ENCODE data around the gene LAMB3. TPM values are rescaled to one million over a fixed set of nuclear protein-coding genes. Genes with fewer than 3 reads are reported as not detected.

LAMB3 gene
- total and polyA plus RNA-seq, 10 of the 15 experiments (the other 5 are each of a cell fraction or from before 2014, with no cell fraction given): 0.04 to 1.8 (median 0.10) TPM; not detected in 1

GRCh38 chr1:209641832-209642172, 10.4 kb downstream of the LAMB3 start:
- Histone ChIP-seq H3K27me3 (replicated peaks in 1 of 2; ENCODE audit: control insufficient read depth in 2 of 2, insufficient read depth in 2 of 2, low read length in 1 of 2) (no peaks in the 10 kb centered on the region; a peak in 2 of 4 replicates), H2AFZ (ENCODE audit: control insufficient read depth, low read depth, low read length) (no peak overlapping the region), H3K9ac (ENCODE audit: control insufficient read depth, insufficient read depth, low read length) (no peak overlapping the region), H3K79me2 (ENCODE audit: control insufficient read depth, insufficient read depth, low read length) (no peaks in the 10 kb centered on the region), H3K36me3 (ENCODE audit: control insufficient read depth in 2 of 2, insufficient read depth in 2 of 2, low read length in 1 of 2) (no peaks in the 10 kb centered on the region), H3K9me3 (replicated peaks; ENCODE audit: control insufficient read depth, insufficient read depth, low read length) (no peaks in the 10 kb centered on the region), H3K4me2 (ENCODE audit: control insufficient read depth, insufficient read depth) (no peak overlapping the region), H3K27ac (ENCODE audit: control insufficient read depth, insufficient read depth) (no peak overlapping the region), H4K20me1 (ENCODE audit: control insufficient read depth, insufficient read depth) (no peaks in the 10 kb centered on the region), H3K4me1 (ENCODE audit: control insufficient read depth, insufficient read depth, low read length) (no peaks in the 10 kb centered on the region), H3K4me3 (no peak overlapping the region)
- in situ Hi-C loops (cut with MboI): no loop called here
- TF ChIP-seq CBX3 (IDR thresholded peaks at IDR 0.05; ENCODE audit: borderline replicate concordance, low read depth) (no peak), ATF2 (IDR thresholded peaks at IDR 0.05; ENCODE audit: low read length) (no peak), EP300 (IDR thresholded peaks at IDR 0.05; ENCODE audit: borderline replicate concordance in 1 of 2, control insufficient read depth in 1 of 2, low read depth in 2 of 2, low read length in 2 of 2) (no peak), CEBPB (IDR thresholded peaks at IDR 0.05; ENCODE audit: borderline replicate concordance in 1 of 2, low read depth in 2 of 2, low read length in 2 of 2) (no peak), RFX5 (IDR thresholded peaks at IDR 0.05; ENCODE audit: low read depth, low read length) (no peak)
- TF ChIP-seq, protein P1, sequence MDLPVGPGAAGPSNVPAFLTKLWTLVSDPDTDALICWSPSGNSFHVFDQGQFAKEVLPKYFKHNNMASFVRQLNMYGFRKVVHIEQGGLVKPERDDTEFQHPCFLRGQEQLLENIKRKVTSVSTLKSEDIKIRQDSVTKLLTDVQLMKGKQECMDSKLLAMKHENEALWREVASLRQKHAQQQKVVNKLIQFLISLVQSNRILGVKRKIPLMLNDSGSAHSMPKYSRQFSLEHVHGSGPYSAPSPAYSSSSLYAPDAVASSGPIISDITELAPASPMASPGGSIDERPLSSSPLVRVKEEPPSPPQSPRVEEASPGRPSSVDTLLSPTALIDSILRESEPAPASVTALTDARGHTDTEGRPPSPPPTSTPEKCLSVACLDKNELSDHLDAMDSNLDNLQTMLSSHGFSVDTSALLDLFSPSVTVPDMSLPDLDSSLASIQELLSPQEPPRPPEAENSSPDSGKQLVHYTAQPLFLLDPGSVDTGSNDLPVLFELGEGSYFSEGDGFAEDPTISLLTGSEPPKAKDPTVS (IDR thresholded peaks at IDR 0.05; ENCODE audit: low read depth, low read length): no peak
- intact Hi-C loops (cut with micrococcal nuclease; ENCODE audit: unreplicated experiment): no loop called here
- ATAC-seq: no peak
- POLR2A ChIA-PET: interaction anchor here (0.7 to 2.5 kb wide), 2 partner anchors 9 to 13 kb away, joined by 3 to 8 read pairs; no protein-coding TSS in a partner anchor
- RAD21 ChIA-PET (ENCODE audit: unreplicated experiment): interaction anchor here (0.7 to 2.8 kb wide), 7 partner anchors 9 to 44 kb away, joined by 3 to 13 read pairs (median 5); partner anchors contain the start of genes G0S2 and LAMB3
- CTCF ChIA-PET: interaction anchor here (0.6 to 3.6 kb wide), 13 partner anchors 9 to 127 kb away, joined by 3 to 15 read pairs (median 4); partner anchors contain the start of gene G0S2
- no peak for FAIRE-seq
- 50% methylated on average over 5 of the region's 5 CpGs for WGBS (ENCODE audit: insufficient coverage, insufficient replicate concordance, low lambda C conversion rate, missing lambda C conversion rate)
- SMC1A ChIA-PET (ENCODE audit: uncharacterized antibody, unreplicated experiment): interaction anchor here (0.6 to 4.1 kb wide), 20 partner anchors 8 to 75 kb away, joined by 3 to 22 read pairs (median 4); partner anchors contain the start of gene LAMB3
- no TSS peak for BruUV-seq (replicated peaks)
- no peak for DNase-seq (ENCODE audit: low read depth, low spot score)
